Measurements from ENCODE around the gene AEBP1. TPM values are rescaled to one million over a fixed set of nuclear protein-coding genes. Genes with fewer than 3 reads are reported as not detected.

AEBP1 gene
- total RNA-seq, 1 donor from 2014 or later = 3.4 TPM

DNA sequence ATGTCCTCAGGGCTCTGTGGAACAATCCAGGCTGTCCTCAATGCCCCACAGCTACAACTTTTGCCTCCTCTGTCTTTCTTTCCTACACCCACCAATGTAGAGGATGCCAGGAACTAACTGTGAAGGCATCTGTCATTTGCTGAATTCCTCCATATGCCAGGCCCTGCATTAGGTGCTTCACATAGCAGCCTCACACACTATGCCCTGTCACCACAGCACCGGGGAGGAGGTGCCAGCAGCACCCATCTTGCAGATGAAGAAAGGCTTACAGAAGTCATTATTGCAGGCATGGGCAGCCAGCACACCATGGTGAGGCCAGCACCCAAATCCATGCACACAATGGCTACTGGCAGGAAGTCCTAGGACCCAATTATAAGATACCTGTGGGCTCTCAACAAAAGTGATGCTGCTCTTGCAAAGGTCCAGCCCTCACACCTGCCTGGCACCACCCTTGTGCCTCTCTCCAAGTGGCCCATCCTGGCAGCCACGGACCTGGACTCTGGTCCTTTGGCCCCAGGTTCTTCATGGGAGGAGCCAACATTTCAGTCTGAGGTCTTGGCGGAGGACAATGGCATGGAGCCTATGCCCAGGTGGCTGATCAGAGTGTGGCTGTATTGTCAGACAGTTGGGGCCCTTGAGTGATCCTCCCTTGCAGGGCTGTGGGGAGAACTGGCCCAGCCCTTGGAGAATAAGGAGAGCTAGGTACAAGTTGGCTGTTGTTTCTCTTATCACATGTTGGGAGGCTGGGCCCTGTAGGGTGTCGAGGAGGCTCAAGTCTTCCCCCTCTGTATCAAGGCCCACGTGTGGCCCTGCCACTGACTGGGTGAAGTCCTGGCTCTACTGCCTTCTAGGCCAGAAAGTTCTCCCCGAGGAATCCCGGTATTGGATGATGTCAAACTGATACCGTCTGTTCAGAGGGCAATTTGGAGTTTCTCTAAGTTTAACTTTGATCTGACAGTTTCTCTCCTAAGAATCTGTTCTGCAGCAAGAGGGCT lies 51.3 kb downstream of the AEBP1 start:
- no peak for DNase-seq

DNA sequence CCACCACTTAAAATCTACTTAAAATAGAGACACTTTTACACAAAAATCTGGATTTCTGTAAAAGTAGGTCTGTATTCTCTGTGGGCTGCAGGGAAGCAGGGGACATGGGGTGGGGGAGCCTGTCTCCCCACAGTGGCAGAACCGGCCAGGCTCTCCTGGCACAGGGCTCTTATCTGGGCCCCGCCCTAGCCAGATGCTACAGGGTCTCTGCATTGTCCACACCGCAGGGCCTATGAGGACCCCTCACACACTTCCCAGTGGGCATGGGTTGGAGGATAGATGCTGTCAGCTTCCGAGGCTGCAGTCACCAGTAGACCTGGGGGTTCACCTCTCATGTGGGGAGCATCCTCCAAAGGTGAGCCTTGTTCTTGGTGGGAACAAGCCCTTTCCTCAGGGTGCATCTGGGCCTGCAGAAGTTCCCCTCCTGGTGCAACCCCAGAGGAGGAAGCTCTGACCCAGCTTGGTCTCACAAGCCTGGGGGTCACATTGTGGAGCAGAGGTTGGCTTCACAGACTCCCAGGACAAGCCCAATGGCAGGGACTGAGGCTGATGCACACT lies 52.4 kb downstream of the AEBP1 start:
- DNase-seq = no peak

DNA sequence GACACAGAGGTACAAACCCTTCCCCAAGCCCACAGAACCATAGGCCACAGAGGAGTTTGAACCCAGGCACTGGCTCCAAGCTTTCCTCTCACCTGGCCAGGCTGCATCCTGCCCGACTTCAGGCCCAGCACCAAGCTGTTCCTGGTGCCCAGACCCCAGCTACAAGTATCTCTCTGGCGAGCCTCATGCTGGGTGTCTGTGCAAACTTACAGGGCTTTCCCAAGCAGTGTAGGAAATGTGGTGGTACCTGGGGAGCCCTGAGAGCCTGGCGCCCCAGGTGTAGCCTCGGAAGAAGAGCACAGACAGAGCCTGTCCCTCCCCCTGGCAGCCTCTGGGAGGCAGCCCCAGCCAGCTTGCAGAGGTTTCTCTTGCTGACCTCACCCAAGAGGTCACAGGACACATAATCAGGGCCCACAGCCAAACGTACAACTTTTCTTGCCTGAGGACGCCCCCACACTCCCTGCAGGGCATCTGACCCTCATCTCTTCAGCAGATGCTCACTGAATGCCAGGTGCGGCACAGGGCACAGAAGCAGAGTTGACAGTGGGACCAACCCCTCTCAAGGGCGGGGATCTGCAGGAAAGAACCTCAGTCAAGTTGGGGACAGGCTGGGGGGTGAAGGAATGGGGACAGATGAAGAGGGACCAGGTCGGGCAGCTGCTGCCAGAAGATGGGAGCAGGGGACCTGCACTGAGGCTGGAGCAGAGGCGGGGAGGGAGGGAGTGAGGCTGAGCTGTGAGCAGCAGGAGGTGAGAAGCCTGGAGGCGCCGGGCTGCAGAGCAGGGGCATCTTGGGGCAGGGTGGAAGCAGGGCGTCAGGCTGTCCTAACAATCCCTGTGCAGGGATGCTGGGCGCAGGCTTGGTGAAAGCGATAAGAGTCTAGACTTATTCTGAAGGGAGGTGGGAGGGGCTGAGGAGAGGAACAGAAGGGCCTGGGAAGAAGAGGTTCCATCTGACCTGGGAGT lies 53.3 kb downstream of the AEBP1 start:
- no peak for DNase-seq

DNA sequence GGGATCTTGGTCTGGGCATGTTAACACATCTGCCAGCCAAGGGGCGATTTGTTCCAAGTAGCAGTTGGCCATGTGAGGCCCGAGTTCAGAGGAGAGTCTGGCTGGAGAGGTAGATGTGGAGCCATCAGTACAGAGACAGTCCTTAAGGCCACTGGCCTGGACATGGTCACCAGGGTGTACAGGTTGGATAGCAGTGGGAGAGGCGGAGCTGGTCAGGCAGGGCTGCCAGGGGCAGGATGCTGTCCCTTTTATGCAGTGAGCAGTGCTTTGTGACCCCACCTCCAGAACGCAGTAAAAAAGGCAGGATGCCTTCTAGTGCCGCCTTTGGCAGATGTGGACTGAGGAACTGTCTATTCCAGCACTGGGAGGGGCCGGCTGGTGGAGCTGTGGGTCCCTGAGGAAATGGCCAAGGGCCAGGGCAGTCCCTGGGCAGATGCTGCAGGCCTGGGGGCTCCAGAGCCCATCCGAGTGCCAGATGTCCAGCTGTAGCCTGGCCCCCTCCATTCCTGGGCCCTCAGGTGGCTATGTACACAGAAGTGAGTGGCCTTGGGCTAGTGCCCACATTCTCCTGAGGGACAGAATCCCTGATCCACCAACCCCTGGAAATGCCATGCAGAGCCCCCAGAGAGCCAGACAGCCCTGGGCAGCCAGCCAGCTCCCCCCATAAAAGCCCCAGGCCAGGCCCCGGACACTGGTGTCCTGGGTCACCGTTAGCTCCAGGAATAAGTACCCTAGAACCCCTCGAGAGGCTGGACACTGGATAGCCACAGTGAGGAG lies 54.1 kb downstream of the AEBP1 start:
- DNase-seq = no peak

GRCh38 chr7:44158873-44159631 lies 54.9 kb downstream of the AEBP1 start:
- DNase-seq = no peak

- DNase-seq = no peak
Observed at GRCh38 chr7:44159824-44160630, 55.9 kb downstream of the AEBP1 start.

GRCh38 chr7:44161371-44161770 lies 57.2 kb downstream of the AEBP1 start:
- DNase-seq = no peak

DNA sequence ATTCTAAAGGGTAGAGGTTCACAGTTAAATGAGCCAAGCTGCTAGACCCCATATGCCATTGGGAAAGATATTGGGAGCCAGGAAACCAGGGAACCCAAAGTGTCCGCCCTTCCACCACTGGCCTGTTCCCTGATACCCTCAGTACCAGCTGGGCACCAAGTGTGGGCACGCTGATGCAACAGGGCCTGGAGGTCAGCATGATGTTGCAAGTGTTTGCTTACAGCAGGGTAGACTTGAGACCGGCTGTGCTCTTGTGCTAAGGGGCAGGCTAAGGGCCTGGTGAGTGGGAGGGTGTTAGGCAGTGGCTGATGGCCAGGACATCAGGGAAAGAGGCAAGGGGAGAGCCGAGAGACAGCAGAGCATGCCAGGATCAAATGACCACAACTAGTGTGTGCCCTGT lies 58.0 kb downstream of the AEBP1 start:
- no peak for DNase-seq

DNA sequence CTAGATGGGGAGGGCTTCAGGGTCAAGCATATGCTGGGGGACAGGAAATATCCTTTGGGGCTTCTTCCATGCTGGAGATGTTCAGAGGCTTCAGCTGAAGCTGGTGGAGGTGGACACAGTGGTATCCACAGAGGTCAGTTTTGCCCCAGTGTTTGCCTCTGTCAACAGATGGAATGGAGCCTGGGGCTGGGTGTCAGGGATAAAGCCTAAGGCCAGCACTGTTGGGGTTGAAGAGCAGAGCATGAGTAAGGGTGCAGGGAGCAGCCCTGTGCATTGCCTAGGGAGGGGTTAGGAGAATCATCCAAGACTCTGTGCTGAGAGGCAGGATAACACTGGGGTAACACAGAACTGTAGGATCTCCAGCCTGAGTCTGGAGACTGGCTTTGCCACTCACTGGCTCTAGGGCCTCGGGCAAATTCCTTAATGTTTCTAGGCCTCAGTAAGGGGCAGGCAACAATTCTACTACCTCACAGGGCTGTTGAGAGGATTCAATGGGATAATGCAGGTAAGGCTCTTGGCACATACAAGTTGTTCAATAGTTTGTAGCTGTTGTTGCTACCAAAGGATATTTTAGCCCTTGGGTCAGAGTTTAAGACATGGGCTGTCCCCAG lies 58.7 kb downstream of the AEBP1 start:
- no peak for DNase-seq

- no peak for DNase-seq
Observed at GRCh38 chr7:44163591-44163990, 59.4 kb downstream of the AEBP1 start.

Small RNA genes lying within 50 kb of the gene (small RNA-seq; reads per million reads assigned to genes)
- gene RNA5SP230 = not detected

Other genes with a start within 250 kb of the AEBP1 start
- gene MRPS24, start 234.8 kb upstream of the AEBP1 start, total RNA-seq = 21.8 TPM
- gene URGCP, start 197.7 kb upstream of the AEBP1 start, total RNA-seq = 34.9 TPM
- gene UBE2D4, start 177.9 kb upstream of the AEBP1 start, total RNA-seq = 11.4 TPM
- not detected for gene SPDYE1, start 106.4 kb upstream of the AEBP1 start, total RNA-seq
- 52.3 TPM for gene DBNL, start 59.6 kb upstream of the AEBP1 start, total RNA-seq
- 5.9 TPM for gene PGAM2, start 38.8 kb upstream of the AEBP1 start, total RNA-seq
- gene POLM, start 21.8 kb upstream of the AEBP1 start, total RNA-seq = 6.7 TPM
- 49.9 TPM for gene POLD2, start 19.2 kb downstream of the AEBP1 start, total RNA-seq
- not detected for gene MYL7, start 37.0 kb downstream of the AEBP1 start, total RNA-seq
- gene GCK, start 85.1 kb downstream of the AEBP1 start, total RNA-seq = 5.1 TPM
- gene YKT6, start 96.6 kb downstream of the AEBP1 start, total RNA-seq = 54.7 TPM
- 96.1 TPM for gene CAMK2B, start 221.2 kb downstream of the AEBP1 start, total RNA-seq

All from occipital lobe (tissue), 3 donors.